Activated CD4-positive, alpha-beta T cell treated with anti-CD3 and anti-CD28 coated beads, Interleukin-10, Interleukin-2, amounts not matched to agents 100 ng/mL and 50 ng/mL, durations not matched to agents 16 hours and 8 hours (primary cell): ENCODE results near the gene SCAMP4.

Experiments
- DNase-seq: peaks from one replicate; pipeline ENCODE4 v3.0.0-alpha.2; 2020

The SCAMP4 gene

GRCh38 chr19:1961000-1961883, 56.0 kb downstream of the SCAMP4 start:
- no peak for DNase-seq

GRCh38 chr19:1962674-1963073, 57.5 kb downstream of the SCAMP4 start:
- DNase-seq: no peak

GRCh38 chr19:1967087-1967608, 61.9 kb downstream of the SCAMP4 start:
- DNase-seq: no peak

GRCh38 chr19:1968279-1969175, 63.3 kb downstream of the SCAMP4 start:
- DNase-seq: no peak

GRCh38 chr19:1969176-1970002, 64.2 kb downstream of the SCAMP4 start:
- no peak for DNase-seq

- no peak for DNase-seq
Measured at GRCh38 chr19:1970003-1970805, 65.0 kb downstream of the SCAMP4 start.

GRCh38 chr19:1970806-1971502, 65.8 kb downstream of the SCAMP4 start:
- no peak for DNase-seq

- no peak for DNase-seq
Measured at GRCh38 chr19:1974381-1975161, 69.4 kb downstream of the SCAMP4 start.

GRCh38 chr19:1975162-1975480, 69.9 kb downstream of the SCAMP4 start:
- DNase-seq: no peak
